ENCODE results near the gene HELZ. TPM values are rescaled to one million over a fixed set of nuclear protein-coding genes. Genes with fewer than 3 reads are reported as not detected.

The HELZ gene
- total and polyA plus RNA-seq, 10 donors = 2.5 to 154 (median 88.7) TPM

DNA sequence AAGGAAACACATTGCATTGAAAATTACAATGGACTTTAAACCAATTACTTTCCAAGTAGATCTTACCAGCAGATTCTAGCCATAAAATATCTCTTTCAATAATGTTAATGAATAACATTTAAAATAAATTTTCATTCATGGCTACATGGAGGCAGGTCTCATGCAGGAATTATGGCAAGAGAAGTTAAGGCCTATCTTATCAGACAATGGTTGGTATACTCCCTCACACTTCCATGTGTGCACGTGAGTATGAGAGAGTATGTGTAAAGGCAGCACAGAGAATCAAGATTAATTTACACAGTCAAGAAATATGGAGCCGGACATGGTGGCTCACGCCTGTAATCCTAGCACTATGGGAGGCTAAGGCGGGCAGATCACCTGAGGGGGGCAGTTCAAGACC is 76.5 kb downstream of the HELZ start:
- Histone ChIP-seq H3K9me3 (no peaks in the 10 kb centered on the region), H3K27ac (no peak overlapping the region), H3K36me3 (peaks cover 0 to 93% (median 31%) of the 10 kb centered on the region in 6 donors), H3K4me3 (no peak overlapping the region), H3K4me1 (peaks cover 0 to 25% (median 3%) of the 10 kb centered on the region in 6 donors), H3K27me3 (replicated peaks in 1 of 7) (no peaks in the 10 kb centered on the region)
- intact Hi-C loops (cut with DNase I; ENCODE audit: low total_unique reads) = no loop called here
- TF ChIP-seq CTCF (IDR thresholded peaks at IDR 0.05 in 8 of 11, conservative IDR thresholded peaks at IDR 0.05 in 3 of 11) = no peak
- no peak for TF ChIP-seq POLR2AphosphoS5 (IDR thresholded peaks at IDR 0.05)
- no peak for TF ChIP-seq POLR2A (IDR thresholded peaks at IDR 0.05)
- DNase-seq = no peak
- 96 to 98% (median 97%) methylated on average over 4 of the region's 4 CpGs for WGBS, 5 donors

GRCh38 chr17:67165201-67165600 is 79.8 kb downstream of the HELZ start:
- 49 to 84% (median 67%) methylated on average over 6 of the region's 6 CpGs for WGBS, 5 donors
- H3K27ac ChIP-seq = peak overlapping the region in 5 of 8 donors; percentile 5 to 68 (median 41)
- H3K9me3 ChIP-seq = no peaks in the 10 kb centered on the region
- intact Hi-C loops (cut with DNase I; ENCODE audit: low total_unique reads) = no loop called here
- peaks cover 0 to 99% (median 41%) of the 10 kb centered on the region in 6 donors for H3K36me3 ChIP-seq
- peak in 3 of 11 experiments; percentile 8 to 23 (median 16) for TF ChIP-seq CTCF (IDR thresholded peaks at IDR 0.05 in 8 of 11, conservative IDR thresholded peaks at IDR 0.05 in 3 of 11)
- TF ChIP-seq POLR2A (IDR thresholded peaks at IDR 0.05) = no peak
- TF ChIP-seq POLR2AphosphoS5 (IDR thresholded peaks at IDR 0.05) = peak in 1 of 3 donors; percentile 12
- no peak overlapping the region for H3K4me3 ChIP-seq
- DNase-seq = no peak
- H3K4me1 ChIP-seq = peaks cover 0 to 10% (median 2%) of the 10 kb centered on the region in 6 donors
- H3K27me3 ChIP-seq (replicated peaks in 1 of 7) = no peaks in the 10 kb centered on the region

DNA sequence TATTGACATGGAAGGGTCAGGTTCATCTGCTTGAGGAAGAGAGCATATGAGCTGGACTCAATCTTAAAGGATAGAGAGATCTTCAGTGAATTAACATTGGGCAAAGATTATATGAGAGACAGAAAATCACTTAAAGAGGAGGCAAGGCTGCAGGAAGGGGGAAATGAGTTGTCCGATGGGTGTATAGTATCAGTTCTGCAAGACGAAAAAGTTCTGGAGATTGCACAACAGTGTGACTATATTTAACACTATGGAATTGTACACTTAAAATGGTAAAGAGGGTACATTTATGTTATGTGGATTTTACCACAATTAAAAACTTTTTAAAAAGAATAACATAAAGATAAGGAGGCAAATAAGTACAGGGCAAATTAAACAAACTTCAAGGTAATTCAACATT is 80.7 kb downstream of the HELZ start:
- peaks cover 0 to 10% (median 2%) of the 10 kb centered on the region in 6 donors for H3K4me1 ChIP-seq
- intact Hi-C loops (cut with DNase I; ENCODE audit: low total_unique reads) = no loop called here
- no peaks in the 10 kb centered on the region for H3K27me3 ChIP-seq (replicated peaks in 1 of 7)
- no peak for TF ChIP-seq CTCF (IDR thresholded peaks at IDR 0.05 in 8 of 11, conservative IDR thresholded peaks at IDR 0.05 in 3 of 11)
- TF ChIP-seq POLR2AphosphoS5 (IDR thresholded peaks at IDR 0.05) = no peak
- no peak for TF ChIP-seq POLR2A (IDR thresholded peaks at IDR 0.05)
- DNase-seq = no peak
- peak overlapping the region in 5 of 8 donors; percentile 5 to 68 (median 41) for H3K27ac ChIP-seq
- no peak overlapping the region for H3K4me3 ChIP-seq
- H3K9me3 ChIP-seq = no peaks in the 10 kb centered on the region
- WGBS, 5 donors = 47 to 75% (median 64%) methylated on average over 2 of the region's 2 CpGs
- peaks cover 0 to 99% (median 43%) of the 10 kb centered on the region in 6 donors for H3K36me3 ChIP-seq

GRCh38 chr17:67162771-67163170 is 82.2 kb downstream of the HELZ start:
- no peak overlapping the region for H3K4me3 ChIP-seq
- H3K9me3 ChIP-seq = no peaks in the 10 kb centered on the region
- no peak overlapping the region for H3K27ac ChIP-seq
- H3K4me1 ChIP-seq = peaks cover 0 to 20% (median 6%) of the 10 kb centered on the region in 6 donors
- intact Hi-C loops (cut with DNase I; ENCODE audit: low total_unique reads) = no loop called here
- DNase-seq = no peak
- peaks cover 0 to 99% (median 43%) of the 10 kb centered on the region in 6 donors for H3K36me3 ChIP-seq
- TF ChIP-seq POLR2A (IDR thresholded peaks at IDR 0.05) (no peak), CTCF (IDR thresholded peaks at IDR 0.05 in 8 of 11, conservative IDR thresholded peaks at IDR 0.05 in 3 of 11) (no peak), POLR2AphosphoS5 (IDR thresholded peaks at IDR 0.05) (no peak)
- H3K27me3 ChIP-seq (replicated peaks in 1 of 7) = no peaks in the 10 kb centered on the region
